ENCODE results near the gene G6PD.
A peak's percentile ranks its signal among the peaks of the same experiment; 100 is the strongest.

Gene G6PD

GRCh38 chrX:154542723-154543424 lies 3.8 kb downstream of the G6PD start:
- DNase-seq = peak; percentile 61

- DNase-seq = peak; percentile 83
Measured at GRCh38 chrX:154541896-154542722, 4.5 kb downstream of the G6PD start.

- no peak for DNase-seq
Measured at GRCh38 chrX:154541589-154541895, 5.1 kb downstream of the G6PD start.

GRCh38 chrX:154540897-154541535 lies 5.6 kb downstream of the G6PD start:
- DNase-seq = peak; percentile 22

- peak; percentile 22 for DNase-seq
Measured at GRCh38 chrX:154540365-154540764, 6.3 kb downstream of the G6PD start.

GRCh38 chrX:154539077-154539476 lies 7.6 kb downstream of the G6PD start:
- DNase-seq = no peak

GRCh38 chrX:154535892-154536291 lies 10.8 kb downstream of the G6PD start:
- no peak for DNase-seq

- DNase-seq = peak; percentile 95
Measured at GRCh38 chrX:154534526-154535322, 11.9 kb downstream of the G6PD start.

GRCh38 chrX:154532690-154533089 lies 14.0 kb downstream of the G6PD start:
- DNase-seq = no peak

- no peak for DNase-seq
Measured at GRCh38 chrX:154531626-154532025, 15.0 kb downstream of the G6PD start.

GRCh38 chrX:154530286-154530685 lies 16.4 kb downstream of the G6PD start:
- no peak for DNase-seq

- DNase-seq = no peak
Measured at GRCh38 chrX:154529206-154529612, 17.4 kb downstream of the G6PD start.

- peak; percentile 84 for DNase-seq
Measured at GRCh38 chrX:154526901-154527675, 19.6 kb downstream of the G6PD start.

GRCh38 chrX:154525606-154526490 lies 20.8 kb downstream of the G6PD start:
- DNase-seq = no peak

GRCh38 chrX:154519389-154519788 lies 27.3 kb downstream of the G6PD start:
- DNase-seq = no peak

GRCh38 chrX:154517101-154517781 lies 29.4 kb downstream of the G6PD start:
- DNase-seq = no peak

GRCh38 chrX:154516656-154517100 lies 30.0 kb downstream of the G6PD start:
- no peak for DNase-seq

- peak; percentile 96 for DNase-seq
Measured at GRCh38 chrX:154515966-154516655, 30.5 kb downstream of the G6PD start, which contains the start of gene FAM3A. Gene FAM3A (minus strand): TSS chrX:154516232. CDS start chrX:154515772, 460 bp downstream.

GRCh38 chrX:154515090-154515965 lies 31.3 kb downstream of the G6PD start:
- DNase-seq = no peak

All from activated effector memory CD4-positive, alpha-beta T cell treated with anti-CD3 and anti-CD28 coated beads, Interleukin-2, amount 50 U/mL, for 16 hours (primary cell).